AG08396 (cell line): Measurements from ENCODE around the gene TCOF1.

Experiments
- DNase-seq: peaks from one replicate; pipeline ENCODE4 v3.0.0; 2012; ENCODE audit warnings: low spot score, mixed read lengths

The TCOF1 gene

DNA sequence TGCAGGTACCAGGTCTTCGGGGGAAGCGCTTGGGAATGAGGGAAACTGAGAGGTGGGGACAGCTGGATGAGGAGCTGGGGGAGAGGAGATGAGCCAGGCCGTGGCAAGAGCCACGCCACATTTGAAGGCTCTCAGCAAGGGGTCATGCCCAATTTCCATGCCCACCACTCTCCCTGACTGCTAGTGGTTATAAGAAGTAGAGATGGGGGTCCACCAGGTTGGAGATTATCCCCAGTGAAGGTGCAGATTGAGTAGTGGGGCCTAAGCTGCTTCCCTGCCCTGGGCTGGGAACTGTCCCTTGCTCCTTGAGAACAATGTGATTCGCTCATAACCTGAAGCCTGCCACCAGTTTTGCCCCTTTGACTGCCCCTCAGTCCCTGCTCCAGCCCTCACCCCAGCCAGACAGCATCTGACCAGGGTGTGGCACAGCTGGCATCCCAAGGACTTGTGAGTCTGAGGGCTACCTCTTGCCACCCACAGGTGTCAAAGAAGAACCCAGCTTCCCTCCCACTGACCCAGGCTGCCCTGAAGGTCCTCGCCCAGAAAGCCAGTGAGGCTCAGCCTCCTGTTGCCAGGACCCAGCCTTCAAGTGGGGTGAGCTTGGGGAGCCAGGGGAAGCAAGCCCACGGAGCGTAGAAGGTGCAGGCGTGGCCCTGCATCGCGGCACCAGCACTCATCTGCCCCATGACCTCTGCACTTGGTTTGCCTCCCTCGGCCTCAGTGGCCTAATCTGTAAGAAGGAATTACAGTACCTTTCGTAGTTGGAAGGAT lies 33.8 kb downstream of the TCOF1 start:
- no peak for DNase-seq

DNA sequence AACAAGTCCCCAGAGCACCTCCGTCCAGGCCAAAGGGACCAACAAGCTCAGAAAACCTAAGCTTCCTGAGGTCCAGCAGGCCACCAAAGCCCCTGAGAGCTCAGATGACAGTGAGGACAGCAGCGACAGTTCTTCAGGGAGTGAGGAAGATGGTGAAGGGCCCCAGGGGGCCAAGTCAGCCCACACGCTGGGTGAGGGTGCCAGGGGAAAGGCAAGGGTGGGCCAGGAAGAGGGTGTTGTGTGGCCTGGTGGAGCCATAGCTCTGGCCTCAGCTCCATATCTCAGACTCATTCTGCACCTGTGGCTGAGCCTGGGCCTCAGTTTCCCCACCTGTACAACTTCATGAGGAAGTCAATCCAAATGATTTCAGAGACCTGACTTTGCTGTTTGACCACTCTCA lies 34.5 kb downstream of the TCOF1 start:
- DNase-seq = no peak

DNA sequence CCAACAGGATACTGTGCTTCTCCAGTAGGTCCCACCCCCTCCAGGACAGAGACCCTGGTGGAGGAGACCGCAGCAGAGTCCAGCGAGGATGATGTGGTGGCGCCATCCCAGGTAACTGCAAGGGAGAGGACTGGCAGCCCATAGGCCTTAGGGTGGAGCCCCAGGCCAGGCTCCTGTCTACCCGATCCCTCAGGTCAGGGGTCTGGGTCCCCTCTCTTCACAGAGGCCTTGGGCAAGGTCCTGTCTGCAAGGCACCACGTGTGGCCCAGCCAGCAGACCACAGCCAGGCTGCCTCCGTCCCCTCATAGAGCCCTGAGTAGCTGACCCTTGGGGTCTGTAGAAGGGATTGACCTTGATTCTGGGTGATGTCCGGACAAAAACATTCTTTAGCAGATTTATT lies 35.2 kb downstream of the TCOF1 start:
- no peak for DNase-seq

DNA sequence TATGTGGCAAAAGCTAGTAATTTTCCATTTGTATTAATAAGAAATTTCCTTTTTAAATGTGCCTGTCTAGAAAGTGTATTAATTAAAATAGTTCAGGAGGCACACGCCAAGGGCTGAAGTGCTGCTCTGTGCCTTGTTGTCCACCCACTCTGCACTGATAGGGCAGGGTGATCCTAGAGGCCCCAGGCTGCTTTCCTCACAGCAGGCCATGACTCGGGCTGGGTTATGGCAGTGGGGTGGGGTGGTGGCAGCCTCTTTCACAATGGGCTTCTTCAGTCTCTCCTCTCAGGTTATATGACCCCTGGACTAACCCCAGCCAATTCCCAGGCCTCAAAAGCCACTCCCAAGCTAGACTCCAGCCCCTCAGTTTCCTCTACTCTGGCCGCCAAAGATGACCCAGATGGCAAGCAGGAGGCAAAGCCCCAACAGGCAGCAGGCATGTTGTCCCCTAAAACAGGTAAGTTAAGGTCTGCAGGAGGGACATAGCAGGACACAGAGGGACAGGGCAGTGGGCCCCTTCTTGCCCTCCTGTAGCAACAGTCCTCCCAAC lies 35.7 kb downstream of the TCOF1 start:
- DNase-seq = no peak

DNA sequence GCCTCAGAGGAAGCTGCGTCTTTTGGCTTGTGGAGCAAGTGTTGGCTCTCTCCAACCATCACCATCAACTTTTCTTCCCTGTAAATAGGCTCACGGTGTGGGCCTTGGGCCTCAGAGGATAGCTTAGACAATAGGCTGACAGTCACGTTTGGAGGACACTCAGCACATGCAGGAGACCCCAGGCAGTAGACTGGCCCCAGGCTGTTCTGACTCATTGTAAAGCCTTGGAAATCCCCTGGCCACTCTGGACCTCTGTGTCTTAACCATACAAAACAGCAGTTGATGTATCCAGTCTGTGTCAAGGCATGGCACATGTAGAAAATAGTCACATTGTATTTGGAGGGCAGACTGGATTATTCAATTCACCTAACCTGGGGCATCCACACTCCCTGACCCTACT lies 36.6 kb downstream of the TCOF1 start:
- DNase-seq = no peak

DNA sequence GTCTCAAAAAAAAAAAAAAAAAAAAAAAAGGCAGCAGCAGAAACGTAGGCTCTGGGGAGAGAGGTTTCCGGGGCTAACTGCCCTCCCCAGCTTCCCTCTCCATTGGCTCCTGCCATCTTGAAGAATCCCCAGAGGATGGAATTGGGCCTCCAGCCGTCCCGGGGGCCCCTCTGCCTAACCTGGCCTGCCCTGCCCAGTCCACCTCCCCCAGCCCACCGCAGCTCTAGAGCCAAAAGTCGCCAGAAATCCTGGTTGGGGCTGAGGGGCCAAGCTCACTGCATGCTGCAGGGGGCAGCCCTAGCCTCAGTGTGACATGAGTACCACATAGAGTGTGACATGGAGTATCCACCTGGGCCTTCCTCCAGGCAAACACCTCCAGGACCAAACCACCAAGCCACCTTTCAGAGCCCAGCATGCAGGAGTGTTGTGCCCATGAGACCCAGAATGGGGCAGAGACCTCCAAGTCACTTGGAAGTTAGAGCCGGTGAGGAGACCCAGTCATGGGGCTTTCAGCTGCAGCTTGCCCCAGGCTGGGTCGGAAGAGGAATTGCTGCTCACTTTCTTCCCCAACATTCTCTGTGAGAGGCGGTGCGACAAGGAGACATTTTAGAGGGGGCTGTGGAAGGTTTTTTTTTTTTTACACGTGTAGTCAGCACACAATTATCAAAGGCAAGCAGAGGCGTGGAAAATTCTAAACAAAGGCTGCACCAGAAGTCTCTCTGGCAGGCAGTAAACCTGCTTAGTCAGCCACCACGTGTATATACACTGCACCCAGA lies 37.6 kb downstream of the TCOF1 start:
- DNase-seq = no peak

DNA sequence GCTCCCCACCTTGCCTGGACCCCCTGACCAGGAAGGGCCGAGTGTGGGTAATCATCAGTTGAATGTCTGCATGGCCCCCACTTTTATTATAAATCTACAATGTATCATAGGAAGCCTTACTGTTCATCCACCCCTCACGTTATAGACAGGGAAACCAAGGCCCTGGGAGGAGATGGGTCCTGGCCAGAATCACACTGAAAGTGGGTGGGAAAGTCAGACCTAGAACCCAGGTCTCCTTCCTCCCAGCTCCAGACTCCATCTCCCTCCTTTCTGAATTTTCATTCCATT lies 38.1 kb downstream of the TCOF1 start:
- no peak for DNase-seq

DNA sequence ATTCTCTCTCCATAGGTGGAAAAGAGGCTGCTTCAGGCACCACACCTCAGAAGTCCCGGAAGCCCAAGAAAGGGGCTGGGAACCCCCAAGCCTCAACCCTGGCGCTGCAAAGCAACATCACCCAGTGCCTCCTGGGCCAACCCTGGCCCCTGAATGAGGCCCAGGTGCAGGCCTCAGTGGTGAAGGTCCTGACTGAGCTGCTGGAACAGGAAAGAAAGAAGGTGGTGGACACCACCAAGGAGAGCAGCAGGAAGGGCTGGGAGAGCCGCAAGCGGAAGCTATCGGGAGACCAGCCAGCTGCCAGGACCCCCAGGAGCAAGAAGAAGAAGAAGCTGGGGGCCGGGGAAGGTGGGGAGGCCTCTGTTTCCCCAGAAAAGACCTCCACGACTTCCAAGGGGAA lies 38.8 kb downstream of the TCOF1 start:
- DNase-seq = no peak

DNA sequence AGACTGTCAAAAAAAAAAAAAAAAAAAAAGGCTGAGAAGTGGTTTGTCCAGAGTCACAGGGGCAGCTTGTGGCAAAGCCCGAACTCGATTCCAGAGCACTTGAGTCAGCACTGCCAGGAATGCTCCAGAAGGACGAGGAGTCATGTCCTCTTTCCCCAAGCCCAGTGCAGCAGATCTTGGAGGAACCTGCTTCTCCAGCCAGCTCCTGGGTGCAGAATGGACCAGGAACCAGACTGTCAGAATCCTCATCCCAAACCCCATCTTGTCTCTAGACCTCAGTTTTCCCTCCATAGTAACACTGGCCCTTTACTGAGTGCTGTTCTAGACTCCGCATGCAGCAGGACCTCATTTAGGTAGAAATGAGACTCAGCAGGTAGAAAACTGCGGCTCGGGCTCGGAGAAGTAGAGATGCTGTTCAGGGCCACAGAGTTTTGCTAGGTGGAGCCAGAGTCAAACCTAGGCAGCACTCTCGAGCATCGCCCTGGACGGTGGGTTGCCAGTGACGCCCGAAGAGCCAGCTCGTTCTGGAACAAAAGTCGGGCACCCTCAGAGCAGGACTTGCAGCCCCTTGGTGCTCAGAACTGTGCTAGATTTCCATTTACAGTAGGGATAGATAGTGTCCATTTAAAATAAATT lies 39.8 kb downstream of the TCOF1 start:
- DNase-seq = peak; percentile 65

DNA sequence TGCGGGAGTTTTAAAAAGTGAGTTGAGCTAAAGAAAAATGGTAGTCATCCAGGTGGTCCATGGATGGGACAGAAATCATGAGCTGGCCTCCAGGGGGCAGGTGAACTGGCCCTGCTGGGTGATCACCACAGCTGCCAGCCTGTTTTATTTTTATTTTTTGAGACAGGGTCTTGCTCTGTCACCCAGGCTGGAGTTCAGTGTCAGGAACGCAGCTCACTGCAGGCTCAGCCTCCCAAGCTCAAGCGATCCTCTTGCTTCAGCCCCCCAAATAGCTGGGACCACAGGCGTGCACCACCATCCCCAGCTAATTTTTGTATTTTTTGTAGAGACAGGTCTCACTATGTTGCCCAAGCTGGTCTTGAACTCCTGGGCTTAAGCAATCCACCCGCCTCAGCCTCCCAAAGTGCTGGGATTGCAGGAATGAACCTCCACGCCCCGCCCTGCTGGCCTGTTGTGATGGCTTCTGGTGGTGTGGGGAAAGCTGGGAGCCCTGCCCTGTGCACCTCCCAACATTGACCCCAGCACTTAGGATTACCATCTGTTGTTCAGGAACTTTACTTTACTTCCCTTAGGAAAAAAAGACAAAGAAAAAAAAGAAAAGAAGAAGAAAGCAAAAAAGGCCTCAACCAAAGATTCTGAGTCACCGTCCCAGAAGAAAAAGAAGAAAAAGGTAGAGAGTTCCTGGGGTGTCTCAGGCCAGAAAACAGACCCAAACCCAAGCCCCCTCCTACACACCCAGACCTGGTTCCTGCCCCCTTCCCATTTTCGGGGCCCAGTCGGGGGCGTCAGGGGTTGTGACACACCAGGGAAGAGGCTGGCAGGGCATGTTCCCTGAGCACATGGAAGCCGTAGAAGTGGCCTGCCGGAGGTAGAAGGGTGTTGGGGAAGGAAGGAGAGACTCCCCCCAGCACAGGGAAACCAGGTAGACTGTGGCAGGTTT lies 40.6 kb downstream of the TCOF1 start:
- DNase-seq = no peak

DNA sequence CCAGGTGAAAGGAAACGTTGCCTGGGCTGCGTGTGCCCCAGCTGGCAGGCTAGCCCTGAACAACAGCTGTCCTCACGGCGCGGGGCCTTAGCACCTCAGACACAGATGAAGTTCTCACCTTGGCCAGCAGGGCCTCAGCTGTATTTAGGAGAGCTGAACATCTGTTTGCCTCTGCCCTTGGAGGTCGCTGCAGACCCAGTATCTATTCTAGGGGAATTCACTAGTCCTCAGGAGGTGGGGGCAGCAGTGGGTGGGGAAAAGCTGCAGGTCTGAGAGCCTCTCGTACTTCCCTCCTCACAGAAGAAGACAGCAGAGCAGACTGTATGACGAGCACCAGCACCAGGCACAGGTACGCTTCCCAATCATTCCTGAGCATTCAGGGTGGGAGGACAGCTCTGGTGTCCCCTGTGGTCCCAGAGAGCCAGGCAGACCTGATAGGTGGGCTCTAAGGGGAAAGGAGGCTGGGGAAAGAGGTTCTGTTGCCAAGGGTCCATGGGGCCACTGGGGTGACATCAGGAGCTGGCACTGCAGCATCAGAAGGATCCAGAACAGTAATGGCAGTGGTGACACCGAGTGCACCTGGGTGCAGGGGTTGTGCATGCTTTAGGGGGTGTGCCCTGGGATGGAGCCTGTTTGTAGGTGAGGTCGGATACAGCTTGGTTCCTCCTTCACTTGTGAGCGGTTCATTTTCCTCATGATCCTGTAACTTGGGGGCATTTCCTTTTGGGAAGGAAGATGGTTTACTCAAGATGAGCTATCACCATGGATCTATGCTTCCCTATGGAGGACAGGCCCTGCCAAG lies 41.4 kb downstream of the TCOF1 start:
- no peak for DNase-seq

DNA sequence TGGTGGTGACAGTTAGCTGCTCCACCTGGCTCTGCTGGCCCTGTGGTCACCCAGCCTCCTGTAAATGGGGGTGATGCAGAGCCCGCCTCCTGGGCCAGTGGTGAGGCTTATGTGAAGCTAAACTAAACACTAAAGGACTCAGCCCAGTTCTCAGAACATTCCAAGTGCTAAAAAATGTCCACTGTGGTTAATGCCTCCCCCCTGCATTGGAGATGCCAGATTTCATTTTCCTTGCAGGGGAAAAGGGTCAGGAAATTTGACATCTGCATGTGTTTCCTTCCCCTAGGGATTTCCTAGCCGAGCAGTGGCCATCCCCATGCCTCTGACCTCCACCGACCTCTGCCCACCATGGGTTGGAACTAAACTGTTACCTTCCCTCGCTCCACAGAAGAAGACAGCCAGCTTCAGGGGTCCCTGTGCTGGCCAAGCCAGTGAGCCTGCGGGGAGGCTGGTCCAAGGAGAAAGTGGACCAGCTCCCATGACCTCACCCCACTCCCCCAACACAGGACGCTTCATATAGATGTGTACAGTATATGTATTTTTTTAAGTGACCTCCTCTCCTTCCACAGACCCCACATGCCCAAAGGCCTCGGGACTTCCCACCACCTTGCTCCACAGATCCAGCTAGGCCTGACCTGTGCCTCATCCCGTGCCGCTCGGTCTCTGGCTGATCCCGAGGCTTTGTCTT lies 42.2 kb downstream of the TCOF1 start:
- peak; percentile 70 for DNase-seq

DNA sequence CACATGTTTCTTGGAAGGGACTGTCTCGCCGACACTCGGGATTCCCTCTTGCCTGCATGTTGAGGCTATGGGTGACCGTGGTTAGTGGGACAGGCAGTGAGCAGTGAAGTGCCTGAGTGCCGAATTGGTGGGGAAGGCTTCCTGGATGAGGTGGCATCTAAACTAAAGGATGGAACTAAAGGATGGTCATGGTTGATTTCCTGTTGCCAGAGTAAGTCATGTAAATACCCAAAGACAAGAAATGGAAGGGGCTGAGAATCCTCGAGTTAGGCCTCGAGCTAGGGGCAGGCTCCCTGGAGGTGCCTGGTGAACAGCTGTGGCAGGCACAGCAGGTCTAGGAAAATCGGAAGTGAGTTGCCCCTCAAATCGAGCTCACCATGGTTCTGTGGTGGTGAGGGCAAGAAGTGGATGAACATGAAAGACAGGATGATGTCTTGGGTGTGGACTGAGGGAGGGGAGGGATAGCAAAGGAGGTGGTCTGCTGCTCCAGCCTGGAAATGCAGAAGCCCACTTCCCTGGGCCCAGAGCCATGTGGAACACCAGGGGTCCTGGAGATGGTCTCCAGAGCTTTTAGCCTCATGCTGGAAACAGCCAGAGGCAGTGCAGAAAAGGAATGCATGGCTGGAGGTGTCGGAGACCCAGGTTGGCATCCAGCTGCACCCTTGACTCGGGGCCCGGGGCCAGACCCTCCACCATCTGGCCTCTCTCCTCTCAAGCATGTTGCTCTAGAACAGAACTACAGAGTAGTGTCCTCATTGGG lies 43.0 kb downstream of the TCOF1 start:
- no peak for DNase-seq

DNA sequence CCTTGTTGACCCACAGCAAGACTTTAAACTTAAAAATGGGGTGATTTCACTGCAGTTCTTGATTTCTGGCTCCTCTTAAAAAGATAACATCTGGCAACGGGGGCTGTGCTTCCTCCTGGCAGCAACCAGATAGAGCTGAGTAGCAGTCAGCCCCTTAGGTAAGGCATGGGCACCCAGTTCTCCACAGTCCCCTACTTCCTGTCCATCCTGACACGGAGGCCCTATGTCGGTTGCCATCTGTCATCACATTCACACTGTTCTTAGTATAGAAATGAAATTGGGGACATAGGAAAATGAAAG lies 43.5 kb downstream of the TCOF1 start:
- DNase-seq = no peak

DNA sequence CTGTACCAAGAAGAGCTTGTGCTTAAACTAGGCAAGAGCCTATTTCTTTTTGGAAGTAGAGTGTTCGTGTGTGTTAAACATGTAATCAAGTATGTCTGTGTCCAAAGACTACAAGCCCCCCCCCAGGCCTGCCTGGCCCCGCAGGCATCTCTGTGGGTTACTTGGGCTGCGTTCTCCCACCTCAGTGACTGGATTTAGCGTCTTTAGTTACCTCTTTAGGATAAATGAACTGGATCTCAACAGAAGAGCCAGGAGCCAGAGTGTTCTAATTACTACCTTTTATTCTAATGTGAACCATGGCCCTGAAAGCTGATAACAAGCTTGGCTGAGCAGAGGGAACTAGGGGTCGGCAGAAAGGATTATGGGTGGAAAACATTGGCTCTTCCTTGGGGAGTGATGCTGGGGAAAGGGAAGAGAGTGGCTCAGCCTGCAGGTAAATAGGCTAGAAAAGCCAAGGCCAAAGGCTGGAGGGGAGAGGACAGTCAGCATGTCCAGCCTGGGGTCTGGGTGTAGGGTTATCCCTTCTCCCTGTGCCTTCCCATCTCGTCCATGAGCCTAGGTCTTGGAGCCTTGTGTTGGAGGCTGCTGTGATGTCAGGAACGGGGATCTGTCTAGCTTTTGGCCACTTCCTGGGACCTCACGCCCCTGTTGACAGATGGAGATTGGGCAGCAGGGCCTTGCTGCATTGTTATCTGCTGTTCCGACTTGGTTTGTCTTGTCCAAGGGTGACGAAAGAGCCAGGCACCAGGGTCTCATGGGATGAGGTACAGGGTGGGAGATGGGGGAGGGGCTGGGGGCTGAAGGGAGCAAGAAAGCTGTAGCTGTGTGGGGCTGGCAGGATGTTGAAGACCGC lies 44.1 kb downstream of the TCOF1 start:
- DNase-seq = no peak

DNA sequence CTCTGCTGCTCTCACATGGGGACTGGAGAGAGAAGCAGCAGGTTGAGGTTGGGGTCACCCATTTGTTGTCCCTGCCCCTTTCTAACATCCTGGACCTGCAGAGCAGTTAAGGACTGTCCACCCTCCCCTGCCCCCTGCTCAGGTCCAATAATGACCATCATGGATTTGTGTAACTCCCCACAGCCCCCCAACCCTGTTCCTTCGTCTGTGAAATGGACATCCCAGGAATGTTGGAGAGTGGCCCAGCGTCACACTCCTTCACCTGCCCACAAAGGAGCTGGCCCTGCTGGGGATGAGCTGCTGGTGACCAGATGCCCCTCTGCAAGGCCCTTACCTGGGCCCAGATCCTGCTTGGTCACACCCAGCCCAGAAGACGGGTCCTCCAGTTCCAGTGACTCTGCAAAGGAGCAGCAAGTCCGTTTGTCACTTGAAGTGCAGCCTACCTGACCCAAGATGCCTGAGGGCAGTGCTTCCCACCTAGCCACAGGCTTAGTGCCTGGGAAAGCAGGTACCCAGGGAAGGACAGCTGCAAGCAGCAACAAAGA lies 44.8 kb downstream of the TCOF1 start:
- no peak for DNase-seq

DNA sequence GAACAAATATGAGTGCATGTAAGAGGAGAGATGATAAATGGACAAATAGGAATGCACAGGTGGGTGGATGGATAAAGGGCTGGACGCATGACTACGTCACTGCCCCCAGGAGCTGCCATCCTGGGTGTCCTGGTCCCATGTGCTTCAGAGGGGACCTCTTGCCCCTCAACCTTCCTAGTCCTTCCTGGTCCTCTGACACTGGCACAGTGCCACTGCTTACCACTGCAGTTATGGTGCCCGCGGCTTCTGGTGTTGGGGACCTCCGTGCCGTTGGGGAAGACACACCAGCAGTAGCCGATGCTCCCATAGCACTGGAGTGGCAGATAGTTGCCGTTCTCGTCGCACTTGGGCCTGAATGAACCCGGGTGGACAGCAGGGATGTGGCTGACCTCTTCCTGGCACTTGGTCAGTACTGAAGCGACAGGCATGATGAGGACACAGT lies 45.4 kb downstream of the TCOF1 start:
- no peak for DNase-seq

DNA sequence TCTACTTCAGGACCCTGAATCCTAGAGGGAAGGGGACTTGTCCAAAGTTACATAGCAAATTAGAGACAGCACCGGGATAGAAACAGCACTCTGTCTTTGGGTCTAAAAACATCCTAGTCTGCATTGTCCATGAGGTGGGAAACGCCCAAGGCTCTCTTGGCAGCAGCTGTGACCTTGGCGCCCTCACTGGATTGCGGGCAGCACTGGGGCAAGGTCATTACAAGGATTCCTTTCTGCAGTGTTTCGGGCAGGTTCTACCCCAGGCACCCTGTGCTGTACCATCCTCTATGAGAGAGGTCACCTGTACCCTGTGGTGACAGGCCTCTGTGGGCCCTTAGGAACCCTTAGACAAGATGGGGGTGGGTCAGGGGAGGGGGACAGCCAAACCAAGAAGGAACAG lies 46.6 kb downstream of the TCOF1 start:
- DNase-seq = no peak

DNA sequence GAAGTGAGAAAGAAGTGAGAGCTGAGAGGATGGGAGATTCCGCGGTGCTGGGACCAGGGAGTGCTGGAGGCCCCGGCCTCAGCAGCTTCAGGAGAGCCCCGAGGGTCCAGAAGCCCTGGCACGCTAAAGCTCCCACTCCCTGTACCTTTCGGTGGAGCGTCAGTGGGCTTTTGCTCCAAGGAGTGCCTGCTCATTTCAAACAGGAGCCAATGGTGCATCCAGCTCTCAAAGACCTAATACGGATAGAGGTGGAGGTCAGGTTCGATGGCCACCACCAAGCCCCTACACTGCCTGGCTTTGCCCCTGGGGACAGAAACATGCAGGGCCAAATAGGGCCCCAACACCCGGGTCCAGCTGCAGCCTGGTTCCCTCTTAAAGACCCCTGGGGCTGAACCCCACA lies 47.0 kb downstream of the TCOF1 start:
- DNase-seq = no peak
